HepG2 (cell line): ENCODE data around the gene ACSBG1. TPM values are rescaled to one million over a fixed set of nuclear protein-coding genes. Genes with fewer than 3 reads are reported as not detected.
A peak's percentile ranks its signal among the peaks of the same experiment; 100 is the strongest.

Experiments
- ATAC-seq: fragments of 200-7000 bp; cut with Tn5 transposase; 3 replicates; pipeline ENCODE4 v1.9.1; 2020; ENCODE audit warnings: mild to moderate bottlenecking, moderate library complexity
- BruUV-seq: library from RNA; stranded (reverse); fragments of 400-500 nt; replicated peaks from 2 replicates; lab custom pipeline; 2021; lab: Mats Ljungman, UMichigan
- CTCF ChIA-PET: fragments of 300-600 bp; formaldehyde crosslinking; extraction: SDS; loops from one replicate; lab custom pipeline; 2021; ENCODE audit warnings: low total read pairs, inconsistent platforms, low intra/inter-chr PET ratio; lab: Yijun Ruan, JAX
- POLR2A ChIA-PET: fragments of 350-600 bp; sonication (Branson Sonifier 250); formaldehyde crosslinking; loops from one replicate; lab custom pipeline; 2020; ENCODE audit warnings: antibody characterized with exemption, inconsistent platforms; lab: Yijun Ruan, JAX
- DNase-seq: peaks from one replicate; pipeline ENCODE4 v3.0.0-alpha.2; 2015; ENCODE audit warnings: low spot score
- FAIRE-seq: peaks from 3 replicates; lab custom pipeline; 2011; peaks lifted over from hg19 to GRCh38; lab: Jason Lieb, UNC
- H2AFZ ChIP-seq: one replicate; pipeline ENCODE4 v1.6.1; 2011; ENCODE audit warnings: low read length, inconsistent platforms
- H3K27ac ChIP-seq: fragments of 300-600 bp; 3 replicates; pipeline ENCODE4 v1.8.0; 2011; ENCODE audit warnings: mixed run types, mild to moderate bottlenecking, mixed read lengths, low read length, inconsistent platforms; ENCODE audit not compliant: insufficient read depth; ENCODE audit errors: extremely low read length
- H3K27me3 ChIP-seq, 2 experiments: fragments of 200-600 bp in 1 of 2; 2 replicates in 1 of 2; 3 replicates in 1 of 2; pipeline versions ENCODE4 v1.6.0 to v1.8.0; 2011; ENCODE audit warnings: low read length in 2 of 2, mild to moderate bottlenecking in 2 of 2, moderate library complexity in 2 of 2, inconsistent platforms in 1 of 2; ENCODE audit not compliant: insufficient read depth in 2 of 2, control insufficient read depth in 1 of 2
- H3K36me3 ChIP-seq, 2 experiments: fragments of 200-600 bp in 1 of 2; replicated peaks in 1 of 2; 2 replicates in 1 of 2; 3 replicates in 1 of 2; pipeline versions ENCODE4 v1.5.1 to v1.8.0; 2011; ENCODE audit warnings: low read length in 2 of 2, inconsistent platforms in 1 of 2; ENCODE audit not compliant: insufficient read depth in 2 of 2, control insufficient read depth in 1 of 2
- H3K4me1 ChIP-seq: 2 replicates; pipeline ENCODE4 v1.5.1; 2012; ENCODE audit warnings: low read length, inconsistent platforms; ENCODE audit not compliant: insufficient read depth
- H3K4me2 ChIP-seq: 2 replicates; pipeline ENCODE4 v1.6.0; 2011; ENCODE audit warnings: low read depth, low read length, inconsistent platforms
- H3K4me3 ChIP-seq, 3 experiments: fragments of 200-600 bp in 1 of 3; sonication (generic), shearing (Covaris generic) in 1 of 3; replicated peaks in 1 of 3; 2 replicates each; pipeline ENCODE4 v1.5.1; 2011 to 2016; ENCODE audit warnings: low read length in 3 of 3, inconsistent platforms in 2 of 3, low read depth in 2 of 3, mild to moderate bottlenecking in 2 of 3, control low read depth in 1 of 3, mixed read lengths in 1 of 3; ENCODE audit not compliant: insufficient read depth in 1 of 3
- H3K79me2 ChIP-seq: one replicate; pipeline ENCODE4 v1.6.1; 2011; ENCODE audit warnings: low read length, inconsistent platforms; ENCODE audit not compliant: insufficient read depth
- H3K9ac ChIP-seq: 2 replicates; pipeline ENCODE4 v1.6.0; 2011; ENCODE audit warnings: mild to moderate bottlenecking, low read depth, low read length, inconsistent platforms; ENCODE audit not compliant: insufficient read depth
- H3K9me3 ChIP-seq: 2 replicates; pipeline ENCODE4 v1.5.1; 2012; ENCODE audit warnings: mild to moderate bottlenecking, low read length
- H4K20me1 ChIP-seq: 2 replicates; pipeline ENCODE4 v1.6.0; 2011; ENCODE audit warnings: inconsistent platforms, mild to moderate bottlenecking, low read length, moderate library complexity; ENCODE audit not compliant: insufficient read depth
- GATAD1 ChIP-seq: IDR thresholded peaks from 2 replicates; pipeline ENCODE4 v1.6.1; 2016; ENCODE audit warnings: missing genetic modification reagents, missing compliant biosample characterization
- HNRNPLL ChIP-seq: fragments of 200-400 bp; formaldehyde crosslinking; IDR thresholded peaks from 2 replicates; pipeline ENCODE4 v1.6.1; 2017; ENCODE audit warnings: mild to moderate bottlenecking, low read depth, low read length; ENCODE audit not compliant: poor library complexity, severe bottlenecking
- MAFF ChIP-seq: IDR thresholded peaks from 2 replicates; pipeline ENCODE4 v1.6.1; 2011; ENCODE audit warnings: low read depth, low read length, improper control_type of control experiment
- MAFK ChIP-seq, 2 experiments: IDR thresholded peaks in 1 of 2; conservative IDR thresholded peaks in 1 of 2; 2 replicates each; pipeline ENCODE4 v1.6.1; 2011; ENCODE audit warnings: improper control_type of control experiment in 2 of 2, low read length in 2 of 2
- MIER3 ChIP-seq: IDR thresholded peaks from 2 replicates; pipeline ENCODE4 v1.6.1; 2016; ENCODE audit warnings: missing compliant biosample characterization, borderline replicate concordance
- MTA1 ChIP-seq: sonication (generic); formaldehyde crosslinking; IDR thresholded peaks from 2 replicates; pipeline ENCODE4 v1.4.0; 2020; ENCODE audit warnings: missing genetic modification reagents, mild to moderate bottlenecking, borderline replicate concordance
- TCF7L2 ChIP-seq: IDR thresholded peaks from 2 replicates; pipeline ENCODE4 v1.6.1; 2011; ENCODE audit warnings: mild to moderate bottlenecking, low read depth, low read length, moderate library complexity
- YY1 ChIP-seq: IDR thresholded peaks from 2 replicates; pipeline ENCODE4 v1.6.1; 2011; ENCODE audit warnings: low read length, low read depth, moderate library complexity, mild to moderate bottlenecking; ENCODE audit not compliant: insufficient read depth, insufficient replicate concordance
- ZNF329 ChIP-seq: sonication (generic); formaldehyde crosslinking; IDR thresholded peaks from 2 replicates; pipeline ENCODE4 v1.9.0; 2021; ENCODE audit warnings: low read depth, mild to moderate bottlenecking, missing genetic modification reagents
- ZNF550 ChIP-seq: sonication (generic); formaldehyde crosslinking; IDR thresholded peaks from 2 replicates; pipeline ENCODE4 v1.4.0; 2020; ENCODE audit warnings: mild to moderate bottlenecking, missing genetic modification reagents, borderline replicate concordance
- ZNF569 ChIP-seq: sonication (generic); formaldehyde crosslinking; IDR thresholded peaks from 2 replicates; pipeline ENCODE4 v1.5.0; 2020; ENCODE audit warnings: mild to moderate bottlenecking, missing genetic modification reagents, moderate library complexity, borderline replicate concordance
- ZNF724P ChIP-seq: sonication (generic); formaldehyde crosslinking; IDR thresholded peaks from 2 replicates; pipeline ENCODE4 v1.8.0; 2022; ENCODE audit warnings: missing genetic modification reagents, borderline replicate concordance
- ZNF784 ChIP-seq: sonication (generic); formaldehyde crosslinking; IDR thresholded peaks from 2 replicates; pipeline ENCODE4 v1.5.1; 2020; ENCODE audit warnings: missing genetic modification reagents, mild to moderate bottlenecking, borderline replicate concordance
- ZSCAN22 ChIP-seq: sonication (generic); formaldehyde crosslinking; IDR thresholded peaks from 2 replicates; pipeline ENCODE4 v1.4.0; 2020; ENCODE audit warnings: mild to moderate bottlenecking, missing genetic modification reagents
- ZSCAN9 ChIP-seq: IDR thresholded peaks from 2 replicates; pipeline ENCODE4 v1.6.1; 2016; ENCODE audit warnings: borderline replicate concordance
- ZXDC ChIP-seq: sonication (generic); formaldehyde crosslinking; IDR thresholded peaks from 2 replicates; pipeline ENCODE4 v1.5.0; 2020; ENCODE audit warnings: mild to moderate bottlenecking, missing genetic modification reagents
- WGBS: methylation state at CpG from one replicate; pipeline ENCODE4 v1.1.6; 2017; ENCODE audit warnings: low lambda C conversion rate; 5-methylcytosine and 5-hydroxymethylcytosine counted together
- in situ Hi-C: cut with HindIII; loops from 2 replicates; pipeline ENCODE4 v1.10.0; 2017; ENCODE audit warnings: low pct_unique_long_range_greater_than_20kb; ENCODE audit not compliant: extremely low pct_ligation_motif_present
- intact Hi-C: fragments of 100-400 bp; cut with micrococcal nuclease; formaldehyde crosslinking; loops from one replicate; pipeline ENCODE4 v1.10.0; 2022; ENCODE audit not compliant: unreplicated experiment
- polyA plus RNA-seq, 8 experiments: library from polyadenylated mRNA; depleted of rRNA in 3 of 8; stranded (reverse) in 7 of 8; unstranded in 1 of 8; fragments of >200 nt; fragmentation: Illumina TruSeq in 4 of 8; extraction: Trizol in 4 of 8; gene quantifications; 2 replicates each; pipeline versions ENCODE4 v1.2.1 to v1.2.3, GENCODE V29; 2011 to 2016; ENCODE audit warnings: low read depth in 4 of 8, missing spikeins in 1 of 8, mixed read lengths in 1 of 8; ENCODE audit not compliant: insufficient read depth in 1 of 8
- total RNA-seq, 5 experiments: library from RNA; depleted of rRNA; stranded (reverse); fragments of >200 nt; fragmentation: Illumina TruSeq; extraction: Trizol; gene quantifications; 2 replicates each; pipeline ENCODE4 v1.2.3, GENCODE V29; 2016; ENCODE audit warnings: low read depth in 1 of 5

ACSBG1 gene
- total and polyA plus RNA-seq, 2 of the 13 experiments (the other 11 are each of a cell fraction or from before 2014, with no cell fraction given), result 0.35 to 0.81 TPM

GRCh38 chr15:78256044-78256437 is 21.7 kb upstream of the ACSBG1 start:
- Histone ChIP-seq H2AFZ (no peak overlapping the region), H3K79me2 (no peaks in the 10 kb centered on the region), H3K27me3 (peaks cover 0 to 13% of the 10 kb centered on the region in 2 experiments; a peak in 1 of 5 replicates), H3K4me1 (no peaks in the 10 kb centered on the region), H3K9ac (no peak overlapping the region), H3K36me3 (no peaks in the 10 kb centered on the region), H3K4me3 (no peak overlapping the region), H3K9me3 (no peaks in the 10 kb centered on the region), H4K20me1 (no peaks in the 10 kb centered on the region), H3K27ac (no peak overlapping the region), H3K4me2 (no peak overlapping the region)
- no peak for FAIRE-seq
- intact Hi-C loops, result no loop called here
- DNase-seq, result no peak
- TF ChIP-seq MAFK (conservative IDR thresholded peaks at IDR 0.05 in 1 of 2, IDR thresholded peaks at IDR 0.05 in 1 of 2; ENCODE audit: low read length in 2 of 2) (peak; percentile 62 to 66), TCF7L2 (no peak), MAFF (peak; percentile 34)
- no peak for ATAC-seq
- in situ Hi-C loops, result no loop called here
- BruUV-seq, result no TSS peak
- CTCF ChIA-PET, result no interaction called here
- POLR2A ChIA-PET, result no interaction called here
- WGBS, result 18% methylated on average over 3 of the region's 3 CpGs

GRCh38 chr15:78255421-78256043 is 21.2 kb upstream of the ACSBG1 start:
- in situ Hi-C loops, result no loop called here
- CTCF ChIA-PET, result no interaction called here
- FAIRE-seq, result no peak
- no peak for TF ChIP-seq ZNF550 (CRISPR knock-in tag)
- no peak for TF ChIP-seq HNRNPLL
- TF ChIP-seq GATAD1 (CRISPR knock-in tag), result no peak
- TF ChIP-seq ZSCAN9 (CRISPR knock-in tag), result no peak
- TF ChIP-seq ZNF784 (CRISPR knock-in tag), result no peak
- no peak for TF ChIP-seq ZXDC (CRISPR knock-in tag)
- no peak for TF ChIP-seq MIER3 (CRISPR knock-in tag)
- no peak for TF ChIP-seq ZNF329 (CRISPR knock-in tag)
- no peak for TF ChIP-seq ZNF569 (CRISPR knock-in tag)
- TF ChIP-seq MTA1 (CRISPR knock-in tag), result no peak
- no peak for TF ChIP-seq ZSCAN22
- no peak for TF ChIP-seq YY1
- TF ChIP-seq ZNF724P (CRISPR knock-in tag), result no peak

More at GRCh38 chr15:78255421-78256043, 21.2 kb upstream of the ACSBG1 start:
- Histone ChIP-seq H3K9me3 (no peaks in the 10 kb centered on the region), H3K4me2 (no peak overlapping the region), H3K27ac (no peak overlapping the region), H3K4me3 (no peak overlapping the region), H3K4me1 (no peaks in the 10 kb centered on the region), H2AFZ (no peak overlapping the region), H3K36me3 (no peaks in the 10 kb centered on the region), H4K20me1 (no peaks in the 10 kb centered on the region), H3K79me2 (no peaks in the 10 kb centered on the region), H3K27me3 (peaks cover 0 to 13% of the 10 kb centered on the region in 2 experiments; a peak in 1 of 5 replicates), H3K9ac (no peak overlapping the region)
- POLR2A ChIA-PET, result no interaction called here
- DNase-seq, result no peak
- intact Hi-C loops, result no loop called here
- 0% methylated on average over 1 of the region's 1 CpG for WGBS
- BruUV-seq, result no TSS peak
- ATAC-seq, result no peak
